SK-N-SH (cell line): ENCODE data around the gene CARD19.

ENCODE experiments used
- CHD2 ChIP-seq: fragments of 150-350 bp; IDR thresholded peaks from 2 replicates; pipeline ENCODE4 v1.6.1; 2018; ENCODE audit warnings: low read length; ENCODE audit not compliant: partially characterized antibody
- CTCF ChIP-seq: fragments of 200-600 bp; sonication (generic); IDR thresholded peaks from 2 replicates; pipeline ENCODE4 v1.6.1; 2017; ENCODE audit warnings: antibody characterized with exemption, mild to moderate bottlenecking, moderate library complexity
- GABPA ChIP-seq: IDR thresholded peaks from 2 replicates; pipeline ENCODE4 v1.4.0; 2012; ENCODE audit warnings: low read depth, mild to moderate bottlenecking
- JUND ChIP-seq: IDR thresholded peaks from 2 replicates; pipeline ENCODE4 v1.4.0; 2012
- POLR2AphosphoS5 ChIP-seq: IDR thresholded peaks from 2 replicates; pipeline ENCODE4 v1.6.1; 2012; ENCODE audit warnings: low read depth, low read length
- RAD21 ChIP-seq: IDR thresholded peaks from 2 replicates; pipeline ENCODE4 v1.6.1; 2012; ENCODE audit warnings: mild to moderate bottlenecking, low read length
- REST ChIP-seq: IDR thresholded peaks from 2 replicates; pipeline ENCODE4 v1.6.1; 2012; ENCODE audit warnings: mild to moderate bottlenecking, low read depth, low read length, moderate library complexity
- RXRA ChIP-seq: IDR thresholded peaks from 2 replicates; pipeline ENCODE4 v1.4.0; 2012; ENCODE audit warnings: low read depth, mild to moderate bottlenecking, borderline replicate concordance
- TCF12 ChIP-seq: IDR thresholded peaks from 2 replicates; pipeline ENCODE4 v1.4.0; 2012
- YY1 ChIP-seq: IDR thresholded peaks from 2 replicates; pipeline ENCODE4 v1.4.0; 2012; ENCODE audit warnings: low read depth, mild to moderate bottlenecking
- TF ChIP-seq, protein P1 (sequence below): IDR thresholded peaks from 2 replicates; pipeline ENCODE4 v1.4.0; 2012; ENCODE audit warnings: low read depth

DNA sequence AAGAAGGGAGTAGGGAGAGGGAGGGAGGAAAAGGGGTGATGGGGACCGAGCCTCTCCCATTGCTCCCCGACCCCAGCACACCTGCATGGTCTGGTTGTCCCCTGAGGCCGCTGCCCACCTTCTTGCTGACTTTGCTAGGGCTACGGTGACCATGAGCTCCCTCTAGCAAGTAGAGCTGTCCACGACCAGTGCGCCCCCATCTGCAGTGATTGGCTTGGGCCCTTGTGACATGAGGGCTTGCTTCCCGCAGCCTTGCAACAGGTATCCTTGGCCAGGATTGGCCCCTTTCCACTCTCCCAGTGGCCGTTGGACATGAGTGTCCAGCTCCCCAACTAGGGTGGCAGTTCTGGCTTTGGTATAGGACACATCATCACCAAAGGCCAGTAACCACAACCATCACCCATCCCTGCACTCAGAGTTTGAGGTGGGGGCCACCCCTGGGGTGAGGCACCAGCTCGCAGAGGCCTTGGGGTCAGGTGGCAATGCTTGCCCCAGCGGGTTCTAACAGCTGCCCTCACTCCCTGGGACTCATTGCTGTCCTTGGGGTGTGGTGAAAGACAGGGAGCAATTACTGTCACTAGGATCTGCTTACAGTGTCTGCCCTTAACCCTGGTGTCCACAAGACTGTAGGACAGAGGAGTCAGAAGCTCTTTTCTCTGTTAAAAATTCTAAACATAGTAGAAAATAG is 55.2 kb downstream of the CARD19 start:
- TF ChIP-seq CTCF (no peak), TCF12 (no peak), POLR2AphosphoS5 (no peak), YY1 (no peak), RXRA (no peak), RAD21 (no peak), CHD2 (no peak), GABPA (no peak), JUND (no peak), REST (no peak)
- TF ChIP-seq, protein P1, sequence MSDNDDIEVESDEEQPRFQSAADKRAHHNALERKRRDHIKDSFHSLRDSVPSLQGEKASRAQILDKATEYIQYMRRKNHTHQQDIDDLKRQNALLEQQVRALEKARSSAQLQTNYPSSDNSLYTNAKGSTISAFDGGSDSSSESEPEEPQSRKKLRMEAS: no peak
